Osteocyte (in vitro differentiated cells): Measurements from ENCODE around the gene SLC45A1. TPM values are rescaled to one million over a fixed set of nuclear protein-coding genes. Genes with fewer than 3 reads are reported as not detected.

Experiments
- DNase-seq: peaks from one replicate; pipeline ENCODE4 v3.0.0; 2021; ENCODE audit warnings: mixed read lengths; ENCODE audit not compliant: unreplicated experiment; ENCODE audit errors: extremely low spot score
- H3K27ac Mint-ChIP-seq: one replicate; pipeline ENCODE4 v1.8.0; 2021; ENCODE audit warnings: mild to moderate bottlenecking, mixed read lengths; ENCODE audit not compliant: unreplicated experiment
- H3K27me3 Mint-ChIP-seq: one replicate; pipeline ENCODE4 v1.8.0; 2021; ENCODE audit warnings: mixed read lengths; ENCODE audit not compliant: unreplicated experiment
- H3K36me3 Mint-ChIP-seq: one replicate; pipeline ENCODE4 v1.8.0; 2021; ENCODE audit warnings: mixed read lengths; ENCODE audit not compliant: unreplicated experiment
- H3K4me1 Mint-ChIP-seq: one replicate; pipeline ENCODE4 v1.8.0; 2021; ENCODE audit warnings: mixed read lengths; ENCODE audit not compliant: unreplicated experiment
- H3K4me3 Mint-ChIP-seq: one replicate; pipeline ENCODE4 v1.8.0; 2021; ENCODE audit warnings: mild to moderate bottlenecking, moderate library complexity, mixed read lengths; ENCODE audit not compliant: unreplicated experiment
- H3K9me3 Mint-ChIP-seq: one replicate; pipeline ENCODE4 v1.8.0; 2021; ENCODE audit warnings: mixed read lengths; ENCODE audit not compliant: unreplicated experiment
- total RNA-seq: library from RNA; stranded (reverse); gene quantifications from 2 replicates; pipeline ENCODE4 v1.2.1, GENCODE V29; 2021
- TF ChIP-seq, protein P1 (sequence below): fragments of 200-600 bp; sonication (generic); IDR thresholded peaks from 2 replicates; pipeline ENCODE4 v1.5.0; 2021; ENCODE audit warnings: antibody characterized with exemption, mild to moderate bottlenecking, moderate library complexity

The SLC45A1 gene
- total RNA-seq, 1 donor from 2014 or later, result 3.2 TPM

DNA sequence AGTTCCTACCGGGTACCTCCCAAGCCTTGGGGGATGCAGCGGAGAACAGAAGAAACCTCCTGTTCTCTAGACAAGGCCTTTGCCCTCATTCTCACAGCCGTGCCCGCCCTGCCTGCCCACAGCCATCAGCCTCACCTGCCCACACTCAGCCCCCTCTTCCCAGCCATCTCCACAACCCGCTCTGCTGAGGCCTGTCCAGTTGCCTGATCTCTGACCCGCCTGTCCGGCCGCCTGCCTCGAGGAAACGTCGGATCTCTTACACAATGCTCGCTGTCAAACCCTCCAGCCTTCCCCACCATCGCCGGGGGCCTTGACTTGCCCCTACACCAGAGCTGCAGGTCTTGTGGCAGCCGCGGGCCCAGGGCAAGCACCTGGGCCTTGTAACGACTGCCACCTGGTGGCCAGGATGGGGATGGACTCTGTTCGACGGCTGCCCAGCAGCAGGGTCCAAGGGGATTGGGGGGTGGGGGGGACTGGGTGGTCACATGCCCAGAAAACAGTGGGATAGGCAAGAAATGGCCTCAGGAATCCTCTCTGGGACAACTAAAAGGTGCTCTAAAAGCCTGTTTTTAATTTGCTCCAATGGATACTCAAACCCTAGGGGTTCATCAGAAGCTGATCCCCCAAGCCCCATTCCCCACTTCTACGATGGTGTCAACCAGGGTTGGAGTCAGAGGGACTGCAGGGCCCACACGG, 31.0 kb downstream of the SLC45A1 start:
- H3K27me3 Mint-ChIP-seq, result no peaks in the 10 kb centered on the region
- H3K36me3 Mint-ChIP-seq, result peaks cover 8% of the 10 kb centered on the region
- no peaks in the 10 kb centered on the region for H3K9me3 Mint-ChIP-seq
- peaks cover 22% of the 10 kb centered on the region for H3K4me1 Mint-ChIP-seq
- no peak for DNase-seq
- peak overlapping the region; percentile 62 for H3K27ac Mint-ChIP-seq
- TF ChIP-seq, protein P1, sequence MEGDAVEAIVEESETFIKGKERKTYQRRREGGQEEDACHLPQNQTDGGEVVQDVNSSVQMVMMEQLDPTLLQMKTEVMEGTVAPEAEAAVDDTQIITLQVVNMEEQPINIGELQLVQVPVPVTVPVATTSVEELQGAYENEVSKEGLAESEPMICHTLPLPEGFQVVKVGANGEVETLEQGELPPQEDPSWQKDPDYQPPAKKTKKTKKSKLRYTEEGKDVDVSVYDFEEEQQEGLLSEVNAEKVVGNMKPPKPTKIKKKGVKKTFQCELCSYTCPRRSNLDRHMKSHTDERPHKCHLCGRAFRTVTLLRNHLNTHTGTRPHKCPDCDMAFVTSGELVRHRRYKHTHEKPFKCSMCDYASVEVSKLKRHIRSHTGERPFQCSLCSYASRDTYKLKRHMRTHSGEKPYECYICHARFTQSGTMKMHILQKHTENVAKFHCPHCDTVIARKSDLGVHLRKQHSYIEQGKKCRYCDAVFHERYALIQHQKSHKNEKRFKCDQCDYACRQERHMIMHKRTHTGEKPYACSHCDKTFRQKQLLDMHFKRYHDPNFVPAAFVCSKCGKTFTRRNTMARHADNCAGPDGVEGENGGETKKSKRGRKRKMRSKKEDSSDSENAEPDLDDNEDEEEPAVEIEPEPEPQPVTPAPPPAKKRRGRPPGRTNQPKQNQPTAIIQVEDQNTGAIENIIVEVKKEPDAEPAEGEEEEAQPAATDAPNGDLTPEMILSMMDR, result peak; percentile 84
- no peak overlapping the region for H3K4me3 Mint-ChIP-seq

GRCh38 chr1:8349473-8349865, 31.6 kb downstream of the SLC45A1 start:
- Mint-ChIP-seq H3K9me3 (no peaks in the 10 kb centered on the region), H3K36me3 (peaks cover 10% of the 10 kb centered on the region)

DNA sequence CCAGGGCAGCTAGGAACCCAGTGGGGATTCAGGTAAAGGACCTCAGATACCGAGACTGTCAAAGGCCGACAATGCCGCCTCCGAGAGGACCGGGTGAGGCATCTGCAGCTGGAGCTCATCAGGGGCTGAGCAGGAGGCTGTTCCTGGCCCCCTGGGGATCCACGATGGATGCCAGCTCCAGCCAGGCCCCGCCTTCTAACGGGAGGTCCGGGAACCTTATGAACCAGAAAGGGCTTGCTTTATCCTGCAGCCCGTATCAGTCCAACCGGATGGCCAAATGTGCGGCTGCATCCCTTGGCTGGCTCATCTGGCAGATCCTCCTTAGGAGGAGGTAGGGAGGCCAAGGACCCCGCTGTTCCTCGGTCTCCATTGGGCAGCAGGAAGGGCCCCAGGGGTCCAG, 32.0 kb downstream of the SLC45A1 start:
- peaks cover 15% of the 10 kb centered on the region for H3K4me1 Mint-ChIP-seq
- H3K27me3 Mint-ChIP-seq, result no peaks in the 10 kb centered on the region
- DNase-seq, result no peak
- no peak overlapping the region for H3K27ac Mint-ChIP-seq
- H3K9me3 Mint-ChIP-seq, result no peaks in the 10 kb centered on the region
- peaks cover 12% of the 10 kb centered on the region for H3K36me3 Mint-ChIP-seq
- TF ChIP-seq, protein P1, result no peak
- H3K4me3 Mint-ChIP-seq, result no peak overlapping the region

More at GRCh38 chr1:8349473-8349865, 31.6 kb downstream of the SLC45A1 start:
- Mint-ChIP-seq H3K27ac (no peak overlapping the region), H3K27me3 (no peaks in the 10 kb centered on the region), H3K4me3 (no peak overlapping the region), H3K4me1 (peaks cover 18% of the 10 kb centered on the region)
- no peak for DNase-seq
- TF ChIP-seq, protein P1, result no peak

- Mint-ChIP-seq H3K4me3 (no peak overlapping the region), H3K9me3 (no peaks in the 10 kb centered on the region), H3K36me3 (peaks cover 17% of the 10 kb centered on the region), H3K27me3 (no peaks in the 10 kb centered on the region), H3K4me1 (peaks cover 15% of the 10 kb centered on the region), H3K27ac (no peak overlapping the region)
- no peak for DNase-seq
- TF ChIP-seq, protein P1, result no peak
These were observed 33.2 kb downstream of the SLC45A1 start for GRCh38 chr1:8350914-8351684.
